Gastrocnemius medialis (tissue), 4 donors: ENCODE data around the gene HSP90AB1. TPM values are rescaled to one million over a fixed set of nuclear protein-coding genes. Genes with fewer than 3 reads are reported as not detected.

Source experiments
- ATAC-seq, 2 donors: fragments of 150-250 bp; one replicate each; pipeline ENCODE4 v1.9.1; 2016
- DNase-seq, 2 donors: peaks; one replicate each; pipeline ENCODE4 v3.0.0-alpha.2; 2019
- H3K27ac ChIP-seq, 4 donors: fragments of 200-600 bp; sonication (generic); 1 replicate in 1 of 4; 2 replicates in 3 of 4; pipeline ENCODE4 v1.5.1; 2016 to 2018; ENCODE audit warnings: mild to moderate bottlenecking in 2 of 4, moderate library complexity in 1 of 4
- H3K27me3 ChIP-seq, 3 donors: fragments of 200-600 bp; sonication (generic) in 2 of 3; 1 replicate in 1 of 3; 2 replicates in 2 of 3; pipeline versions ENCODE4 v1.5.1 to v1.6.0; 2016 to 2019; ENCODE audit warnings: mild to moderate bottlenecking in 1 of 3, moderate library complexity in 1 of 3
- H3K36me3 ChIP-seq, 2 donors: fragments of 200-600 bp; sonication (generic) in 1 of 2; one replicate each; pipeline ENCODE4 v1.5.1; 2017 to 2018
- H3K4me1 ChIP-seq, 2 donors: fragments of 200-600 bp; sonication (generic) in 1 of 2; one replicate each; pipeline ENCODE4 v1.5.1; 2016 to 2017; ENCODE audit warnings: mild to moderate bottlenecking in 2 of 2
- H3K4me3 ChIP-seq, 4 donors: fragments of 200-600 bp; sonication (generic) in 3 of 4; 1 replicate in 1 of 4; 2 replicates in 3 of 4; pipeline ENCODE4 v1.5.1; 2016 to 2019; ENCODE audit warnings: mild to moderate bottlenecking in 2 of 4
- H3K9me3 ChIP-seq, 3 donors: fragments of 200-600 bp; sonication (generic) in 2 of 3; 1 replicate in 1 of 3; 2 replicates in 2 of 3; pipeline ENCODE4 v1.5.1; 2016 to 2019
- CTCF ChIP-seq, 5 experiments: fragments of 450-650 bp in 3 of 5; fragments of 200-600 bp in 2 of 5; sonication (generic) in 2 of 5; IDR thresholded peaks in 4 of 5; conservative IDR thresholded peaks in 1 of 5; 1 replicate in 4 of 5; 2 replicates in 1 of 5; pipeline ENCODE4 v1.5.1; 2016 to 2019; ENCODE audit warnings: antibody characterized with exemption in 5 of 5, mild to moderate bottlenecking in 3 of 5, moderate library complexity in 3 of 5
- POLR2A ChIP-seq, 2 donors: fragments of 450-650 bp; IDR thresholded peaks; one replicate each; pipeline ENCODE4 v1.6.1; 2017; ENCODE audit warnings: antibody characterized with exemption in 2 of 2, mild to moderate bottlenecking in 2 of 2, moderate library complexity in 2 of 2
- in situ Hi-C, 4 donors: fragments of 200-750 bp; cut with MboI; loops; one replicate each; pipeline versions ENCODE4 v1.15.0 to v1.8.0; 2017; ENCODE audit warnings: low sequenced_read_pairs in 4 of 4
- intact Hi-C: fragments of 100-400 bp; cut with DNase I; formaldehyde crosslinking; loops from one replicate; pipeline ENCODE4 v1.15.1; 2023; ENCODE audit warnings: low total_unique reads
- total RNA-seq, 4 donors: library from RNA; depleted of rRNA; stranded (reverse); fragments of >200 nt; gene quantifications; one replicate each; pipeline versions ENCODE4 v1.1.0 to v1.2.3, GENCODE V29; 2016

The HSP90AB1 gene
- total RNA-seq, 4 donors from 2014 or later, result 878 to 1,576 (median 1,106) TPM

- H3K27ac ChIP-seq, result no peak overlapping the region
- peaks cover 1 to 18% of the 10 kb centered on the region in 2 donors for H3K36me3 ChIP-seq
These were observed 12.0 kb downstream of the HSP90AB1 start for GRCh38 chr6:44258921-44259320.

GRCh38 chr6:44260011-44260410 lies 13.1 kb downstream of the HSP90AB1 start:
- peaks cover 31 to 32% of the 10 kb centered on the region in 2 donors for H3K4me1 ChIP-seq
- no peak for TF ChIP-seq POLR2A (IDR thresholded peaks at IDR 0.05)
- no peak for TF ChIP-seq CTCF (IDR thresholded peaks at IDR 0.05 in 4 of 5, conservative IDR thresholded peaks at IDR 0.05 in 1 of 5)
- in situ Hi-C loops, result no loop called here
- no peak overlapping the region for H3K4me3 ChIP-seq
- intact Hi-C loops, result no loop called here
- no peaks in the 10 kb centered on the region for H3K9me3 ChIP-seq
- H3K27ac ChIP-seq, result no peak overlapping the region
- ATAC-seq, result no peak
- no peaks in the 10 kb centered on the region for H3K27me3 ChIP-seq
- DNase-seq, result no peak
- peaks cover 0 to 7% of the 10 kb centered on the region in 2 donors for H3K36me3 ChIP-seq

More at GRCh38 chr6:44258921-44259320, 12.0 kb downstream of the HSP90AB1 start:
- TF ChIP-seq CTCF (IDR thresholded peaks at IDR 0.05 in 4 of 5, conservative IDR thresholded peaks at IDR 0.05 in 1 of 5), result no peak
- TF ChIP-seq POLR2A (IDR thresholded peaks at IDR 0.05), result no peak
- no peaks in the 10 kb centered on the region for H3K27me3 ChIP-seq
- peaks cover 20 to 22% of the 10 kb centered on the region in 2 donors for H3K4me1 ChIP-seq
- in situ Hi-C loops (no loop called here), intact Hi-C loops (no loop called here)
- H3K9me3 ChIP-seq, result no peaks in the 10 kb centered on the region
- ATAC-seq, result no peak
- DNase-seq, result no peak
- no peak overlapping the region for H3K4me3 ChIP-seq

- peaks cover 0 to 4% of the 10 kb centered on the region in 2 donors for H3K36me3 ChIP-seq
- in situ Hi-C loops (no loop called here), intact Hi-C loops (no loop called here)
- DNase-seq, result no peak
- no peaks in the 10 kb centered on the region for H3K9me3 ChIP-seq
- no peak overlapping the region for H3K4me3 ChIP-seq
- no peaks in the 10 kb centered on the region for H3K27me3 ChIP-seq
- H3K4me1 ChIP-seq, result peaks cover 30 to 31% of the 10 kb centered on the region in 2 donors
- ATAC-seq, result no peak
- no peak overlapping the region for H3K27ac ChIP-seq
- no peak for TF ChIP-seq CTCF (IDR thresholded peaks at IDR 0.05 in 4 of 5, conservative IDR thresholded peaks at IDR 0.05 in 1 of 5)
- TF ChIP-seq POLR2A (IDR thresholded peaks at IDR 0.05), result no peak
These were observed 13.8 kb downstream of the HSP90AB1 start for GRCh38 chr6:44260451-44261297.

GRCh38 chr6:44261581-44261980 lies 14.7 kb downstream of the HSP90AB1 start:
- in situ Hi-C loops (no loop called here), intact Hi-C loops (no loop called here)
- no peak for DNase-seq
- H3K27ac ChIP-seq, result no peak overlapping the region
- no peaks in the 10 kb centered on the region for H3K27me3 ChIP-seq
- H3K36me3 ChIP-seq, result peaks cover 0 to 4% of the 10 kb centered on the region in 2 donors
- no peak for ATAC-seq
- no peak overlapping the region for H3K4me3 ChIP-seq
- no peaks in the 10 kb centered on the region for H3K9me3 ChIP-seq
- H3K4me1 ChIP-seq, result peaks cover 21 to 26% of the 10 kb centered on the region in 2 donors
- no peak for TF ChIP-seq POLR2A (IDR thresholded peaks at IDR 0.05)

- intact Hi-C loops (no loop called here), in situ Hi-C loops (no loop called here)
- H3K4me1 ChIP-seq, result peaks cover 20 to 23% of the 10 kb centered on the region in 2 donors
- H3K36me3 ChIP-seq, result peaks cover 0 to 4% of the 10 kb centered on the region in 2 donors
- TF ChIP-seq CTCF (IDR thresholded peaks at IDR 0.05 in 4 of 5, conservative IDR thresholded peaks at IDR 0.05 in 1 of 5) (no peak), POLR2A (IDR thresholded peaks at IDR 0.05) (no peak)
- no peak overlapping the region for H3K4me3 ChIP-seq
- H3K27ac ChIP-seq, result no peak overlapping the region
- H3K9me3 ChIP-seq, result no peaks in the 10 kb centered on the region
- no peaks in the 10 kb centered on the region for H3K27me3 ChIP-seq
- DNase-seq, result no peak
- ATAC-seq, result no peak
These were observed 15.8 kb downstream of the HSP90AB1 start for GRCh38 chr6:44262467-44263353.
